ENCODE measurements around the gene AADAC.
"Not testable (repeated sequence)": the region's sequence is repeated elsewhere in the genome, so short reads cannot be mapped to it uniquely, and the experiment has no call there.

DNA sequence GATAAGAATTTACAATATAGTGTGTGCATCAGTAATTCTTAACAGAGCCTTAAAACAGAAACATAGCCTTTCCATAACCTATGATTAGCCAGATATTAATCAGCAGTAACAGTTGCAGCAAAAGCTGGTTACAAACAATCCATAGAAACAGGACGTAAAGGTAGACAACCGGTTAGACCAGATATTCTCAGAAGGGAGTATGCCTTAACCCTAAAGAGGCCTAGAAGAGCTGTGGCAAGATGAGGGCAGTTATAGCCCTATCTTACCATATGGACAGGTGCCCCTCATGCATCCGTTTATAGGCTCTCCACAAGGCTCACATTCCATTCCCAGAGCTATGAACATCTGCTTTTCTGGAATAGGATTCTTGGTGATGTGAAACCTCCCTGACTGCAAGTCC, 5.0 kb upstream of the AADAC start:
- TF ChIP-seq CTCF (conservative IDR thresholded peaks at IDR 0.05; ENCODE audit: low read depth, low read length); EZH2 (IDR thresholded peaks at IDR 0.05; ENCODE audit: borderline replicate concordance, low read depth, low read length, poor library complexity, severe bottlenecking): not testable (repeated sequence)
